ENCODE results near the gene RPS28.
A peak's percentile ranks its signal among the peaks of the same experiment; 100 is the strongest.
"Not testable (repeated sequence)": the region's sequence is repeated elsewhere in the genome, so short reads cannot be mapped to it uniquely, and the experiment has no call there.

Gene RPS28

GRCh38 chr19:8340341-8341096 lies 19.2 kb downstream of the RPS28 start:
- DNase-seq (ENCODE audit: low read depth in 1 of 2, low spot score in 1 of 2) = no peak

GRCh38 chr19:8341504-8341903 lies 20.2 kb downstream of the RPS28 start:
- not testable (repeated sequence) for DNase-seq (ENCODE audit: low read depth in 1 of 2, low spot score in 1 of 2)

GRCh38 chr19:8342316-8342683 lies 21.0 kb downstream of the RPS28 start:
- no peak for DNase-seq (ENCODE audit: low read depth in 1 of 2, low spot score in 1 of 2)

GRCh38 chr19:8342684-8343482 lies 21.6 kb downstream of the RPS28 start, which contains the start of gene KANK3:
TSS of gene KANK3 (minus strand) at chr19:8343262. CDS start at chr19:8337828, 5,434 bp downstream.
- DNase-seq (ENCODE audit: low read depth in 1 of 2, low spot score in 1 of 2) = peak; percentile 71 to 89

GRCh38 chr19:8343483-8343844 lies 22.2 kb downstream of the RPS28 start:
- DNase-seq (ENCODE audit: low read depth in 1 of 2, low spot score in 1 of 2) = no peak

GRCh38 chr19:8349629-8350372 lies 28.5 kb downstream of the RPS28 start:
- DNase-seq (ENCODE audit: low read depth in 1 of 2, low spot score in 1 of 2) = not testable (repeated sequence)

- DNase-seq (ENCODE audit: low read depth in 1 of 2, low spot score in 1 of 2) = no peak
Observed at GRCh38 chr19:8352134-8352827, 31.0 kb downstream of the RPS28 start.

GRCh38 chr19:8352845-8353244 lies 31.5 kb downstream of the RPS28 start:
- DNase-seq (ENCODE audit: low read depth in 1 of 2, low spot score in 1 of 2) = not testable (repeated sequence)

- no peak for DNase-seq (ENCODE audit: low read depth in 1 of 2, low spot score in 1 of 2)
Observed at GRCh38 chr19:8355631-8356402, 34.5 kb downstream of the RPS28 start.

- DNase-seq (ENCODE audit: low read depth in 1 of 2, low spot score in 1 of 2) = no peak
Observed at GRCh38 chr19:8357007-8357521, 35.8 kb downstream of the RPS28 start.

- no peak for DNase-seq (ENCODE audit: low read depth in 1 of 2, low spot score in 1 of 2)
Observed at GRCh38 chr19:8358948-8359347, 37.7 kb downstream of the RPS28 start.

GRCh38 chr19:8360196-8360595 lies 38.9 kb downstream of the RPS28 start:
- no peak for DNase-seq (ENCODE audit: low read depth in 1 of 2, low spot score in 1 of 2)

GRCh38 chr19:8361921-8362793 lies 40.9 kb downstream of the RPS28 start:
- DNase-seq (ENCODE audit: low read depth in 1 of 2, low spot score in 1 of 2) = no peak

GRCh38 chr19:8363803-8364771 lies 42.8 kb downstream of the RPS28 start, which contains the start of gene ANGPTL4:
TSS of gene ANGPTL4 (plus strand) at chr19:8364155. CDS start at chr19:8364322, 167 bp downstream.
- DNase-seq (ENCODE audit: low read depth in 1 of 2, low spot score in 1 of 2) = peak; percentile 19 to 32

GRCh38 chr19:8366121-8366581 lies 44.9 kb downstream of the RPS28 start:
- no peak for DNase-seq (ENCODE audit: low read depth in 1 of 2, low spot score in 1 of 2)

- DNase-seq (ENCODE audit: low read depth in 1 of 2, low spot score in 1 of 2) = no peak
Observed at GRCh38 chr19:8366961-8367326, 45.6 kb downstream of the RPS28 start.

GRCh38 chr19:8367327-8368001 lies 46.2 kb downstream of the RPS28 start:
- DNase-seq (ENCODE audit: low read depth in 1 of 2, low spot score in 1 of 2) = no peak

Measured in activated CD4-positive, alpha-beta T cell treated with anti-CD3 and anti-CD28 coated beads, Interleukin-2, amount 50 U/mL, for 24 hours (primary cell).